NCI-H1105 (cell line): ENCODE measurements around the gene CNTN4.

Experiments used
- DNase-seq: peaks from one replicate; lab custom pipeline; 2025; lab: John Stamatoyannopoulos, UW

Gene CNTN4

DNA sequence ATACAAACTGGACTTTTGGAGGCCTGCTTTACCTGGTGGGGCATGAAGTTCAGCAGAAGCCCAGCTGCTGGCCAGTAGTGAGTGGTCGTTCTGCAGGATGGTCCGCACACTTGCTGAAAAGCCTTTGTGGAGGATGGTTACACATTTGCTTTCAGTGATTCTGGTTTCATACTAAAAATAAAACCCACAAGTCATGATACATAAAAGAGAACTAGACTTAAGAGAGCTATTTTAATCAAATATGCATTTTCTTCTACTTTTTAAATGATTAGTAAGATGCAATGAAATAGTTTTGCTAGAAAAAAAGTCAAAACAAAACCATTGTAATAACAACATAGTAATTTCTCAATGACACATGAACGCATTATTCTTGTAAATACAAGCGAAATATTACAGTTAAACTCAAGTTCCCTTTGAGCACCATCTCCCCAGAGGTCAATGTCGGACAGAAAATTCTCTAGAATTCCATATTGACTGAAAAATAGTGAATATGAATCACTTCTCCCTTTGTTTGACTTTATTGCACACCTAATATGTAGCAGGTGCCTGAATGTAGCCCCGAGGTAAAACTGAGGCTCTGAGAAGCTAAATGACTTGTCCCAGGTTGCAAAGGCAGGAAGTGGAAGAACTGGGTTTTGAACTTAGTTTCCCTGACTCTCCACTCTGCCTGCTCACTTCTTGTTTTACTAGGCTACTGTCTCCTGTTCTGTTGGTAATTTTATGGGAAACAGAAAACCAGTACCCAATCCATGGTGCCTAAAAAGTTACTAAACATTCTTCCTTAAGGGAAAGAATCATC is 1003.2 kb downstream of the CNTN4 start:
- DNase-seq, result no peak

DNA sequence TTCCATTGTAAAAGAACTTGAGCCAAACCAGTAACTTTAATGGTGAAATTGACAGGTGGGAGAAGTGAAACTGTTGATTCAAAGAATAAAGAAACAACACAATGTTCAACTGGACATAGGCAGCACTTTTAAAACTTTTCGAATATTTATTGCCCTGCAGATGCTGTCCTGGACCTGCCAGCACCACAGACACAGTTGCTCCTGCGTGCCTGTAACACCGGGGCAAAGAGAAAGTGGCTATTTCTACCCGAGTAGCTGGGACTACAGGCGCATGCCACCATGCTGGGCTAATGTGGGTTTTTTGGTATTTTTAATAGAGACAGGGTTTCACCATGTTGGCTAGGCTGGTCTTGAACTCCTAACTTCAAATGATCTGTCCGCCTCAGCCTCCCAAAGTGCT is 1004.1 kb downstream of the CNTN4 start:
- no peak for DNase-seq

- DNase-seq, result no peak
Observed at GRCh38 chr3:3105246-3105645, 1006.6 kb downstream of the CNTN4 start.

DNA sequence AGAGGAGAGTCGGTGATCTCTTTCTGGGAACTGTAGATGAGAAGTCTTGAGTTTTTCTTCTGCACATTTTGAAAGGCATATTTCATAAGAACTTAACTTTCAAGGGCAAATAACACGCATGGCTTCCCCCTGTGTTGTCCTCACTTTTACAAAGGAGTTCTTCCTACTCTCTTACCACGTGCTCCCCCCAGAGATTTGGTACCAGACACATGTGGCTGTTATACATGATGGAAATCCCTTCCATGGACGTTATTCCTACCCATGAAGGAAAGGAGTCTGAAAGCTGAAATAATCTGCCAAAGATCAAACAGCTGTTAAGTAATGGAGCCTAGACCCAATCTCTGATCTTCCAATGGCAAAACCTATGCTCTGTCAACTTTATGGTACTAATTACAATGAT is 1007.1 kb downstream of the CNTN4 start:
- no peak for DNase-seq

GRCh38 chr3:3107181-3107580 is 1008.5 kb downstream of the CNTN4 start:
- DNase-seq, result no peak
